Daoy (cell line): ENCODE data around the gene TAS2R42. TPM values are rescaled to one million over a fixed set of nuclear protein-coding genes. Genes with fewer than 3 reads are reported as not detected.

ENCODE experiments used
- DNase-seq: peaks from one replicate; pipeline ENCODE4 v3.0.0-alpha.2; 2015; ENCODE audit warnings: low read depth
- total RNA-seq: library from RNA; depleted of rRNA; stranded (reverse); fragments of >200 nt; shearing (Covaris generic); gene quantifications from 2 replicates; pipeline ENCODE4 v1.2.3, GENCODE V29; 2014; rRNA removed

The TAS2R42 gene
- total RNA-seq, 1 experiment from 2014 or later = not detected

DNA sequence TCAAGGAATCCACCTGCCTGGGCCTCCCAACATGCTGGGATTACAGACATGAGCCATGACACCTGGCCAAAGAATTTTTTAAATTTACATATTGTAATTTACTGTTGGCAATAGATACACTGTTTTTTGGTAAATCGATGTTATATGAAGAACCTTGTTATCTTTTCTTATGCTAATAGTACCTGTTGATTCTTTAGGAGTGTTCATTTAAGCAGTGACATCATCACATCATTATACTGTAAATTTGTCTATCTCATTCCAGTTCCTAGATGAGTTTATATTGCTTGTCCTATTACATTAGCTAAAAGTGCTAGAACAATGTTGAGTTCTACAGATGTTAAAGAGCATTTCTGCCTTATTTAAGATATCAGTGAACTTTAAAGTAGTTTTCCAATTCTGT lies 39.3 kb downstream of the TAS2R42 start:
- no peak for DNase-seq

DNA sequence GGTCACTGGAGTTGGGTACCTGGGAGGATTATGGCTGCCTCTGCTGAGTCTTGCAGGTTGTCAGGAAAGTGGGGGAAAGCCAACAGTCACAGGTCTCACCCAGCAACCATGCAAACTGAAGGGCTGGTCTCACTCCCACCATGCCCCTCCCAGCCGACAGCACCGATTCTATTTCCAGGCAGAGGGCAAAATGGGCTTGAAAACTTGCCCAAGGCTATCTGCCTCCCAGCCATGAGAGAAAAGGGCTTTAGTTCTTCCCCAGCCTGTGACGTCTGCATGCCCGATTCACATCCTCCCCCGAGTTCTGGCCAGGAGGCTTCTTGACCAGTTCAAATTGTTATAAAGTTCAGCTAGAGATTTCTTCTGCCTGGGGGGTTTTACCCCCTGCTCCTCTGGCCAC lies 42.4 kb downstream of the TAS2R42 start:
- no peak for DNase-seq

DNA sequence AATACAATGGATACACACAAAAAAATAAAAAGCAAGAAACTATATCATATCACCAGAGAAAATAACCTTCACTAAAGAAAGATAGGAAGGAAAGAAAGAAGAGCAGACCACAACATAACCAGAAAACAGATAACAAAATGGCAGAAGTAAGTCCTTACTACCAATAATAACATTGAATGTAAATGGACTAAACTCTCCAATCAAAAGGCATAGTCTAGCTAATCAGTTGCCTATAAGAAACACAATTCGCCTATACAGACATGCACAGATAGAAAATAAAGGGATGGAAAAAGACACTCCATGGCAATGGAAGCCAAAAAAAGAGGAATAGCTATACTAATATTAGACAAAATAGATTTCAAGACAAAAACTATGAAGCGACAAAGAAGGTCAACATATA lies 43.4 kb downstream of the TAS2R42 start:
- DNase-seq = no peak

DNA sequence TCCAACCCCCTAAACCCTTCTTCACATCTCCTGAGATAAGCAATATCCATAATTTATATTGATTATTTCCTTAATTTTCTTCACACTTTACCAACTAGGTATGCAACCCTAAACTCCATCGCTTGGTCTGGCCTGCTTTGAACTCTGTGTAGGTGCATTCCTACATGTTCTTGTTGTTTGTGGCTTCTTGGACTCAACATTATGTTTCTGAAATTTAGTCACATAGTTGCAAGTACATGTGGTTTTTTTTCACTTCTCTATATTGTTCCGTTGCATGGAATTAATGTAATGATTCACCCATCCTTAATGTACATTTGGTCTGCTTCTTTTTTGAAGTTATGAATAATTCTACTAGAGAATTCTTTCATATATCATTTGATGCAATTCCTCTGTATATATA lies 50.7 kb downstream of the TAS2R42 start:
- DNase-seq = no peak

Other genes starting within 250 kb of the TAS2R42 start
- gene TAS2R14, start 247.7 kb downstream of the TAS2R42 start, total RNA-seq = 0.15 TPM in 1 of 2 replicates, not detected in the other
- gene TAS2R50, start 200.0 kb downstream of the TAS2R42 start, total RNA-seq = 0.34 TPM in 1 of 2 replicates, not detected in the other
- gene TAS2R20, start 188.6 kb downstream of the TAS2R42 start, total RNA-seq = 0.74 TPM in 1 of 2 replicates, not detected in the other
- gene TAS2R19, start 164.3 kb downstream of the TAS2R42 start, total RNA-seq = 9.0 TPM in 1 of 2 replicates, not detected in the other
- gene TAS2R31, start 155.5 kb downstream of the TAS2R42 start, total RNA-seq = 0.97 TPM in 1 of 2 replicates, not detected in the other
- not detected in 2 replicates for gene TAS2R46, start 124.6 kb downstream of the TAS2R42 start, total RNA-seq
- gene TAS2R43, start 94.6 kb downstream of the TAS2R42 start, total RNA-seq = 1.6 TPM in 1 of 2 replicates, not detected in the other
- gene TAS2R30, start 52.3 kb downstream of the TAS2R42 start, total RNA-seq = 0.46 TPM in 1 of 2 replicates, not detected in the other
- 7.7 and 7.9 TPM in 2 replicates for gene SMIM10L1, start 15.7 kb downstream of the TAS2R42 start, total RNA-seq
- not detected in 2 replicates for gene PRB3, start 82.8 kb upstream of the TAS2R42 start, total RNA-seq
- not detected in 2 replicates for gene PRB4, start 123.5 kb upstream of the TAS2R42 start, total RNA-seq
- not detected in 2 replicates for gene PRB2, start 208.6 kb upstream of the TAS2R42 start, total RNA-seq